ENCODE results near the gene JAML. TPM values are rescaled to one million over a fixed set of nuclear protein-coding genes. Genes with fewer than 3 reads are reported as not detected.

The JAML gene
- total and polyA plus RNA-seq, 2 of the 13 experiments (the other 11 are each of a cell fraction or from before 2014, with no cell fraction given): 2.0 to 3.3 TPM

- TF ChIP-seq ZNF484 (CRISPR knock-in tag; IDR thresholded peaks at IDR 0.05; ENCODE audit: borderline replicate concordance, low read depth): no peak
- TF ChIP-seq ZNF841 (CRISPR knock-in tag; IDR thresholded peaks at IDR 0.05; ENCODE audit: borderline replicate concordance): no peak
- TF ChIP-seq TBP (CRISPR knock-in tag; IDR thresholded peaks at IDR 0.05): peak; percentile 39; the same call in 1 of the 2 replicates
- peak; percentile 75; the same call in 1 of the 2 replicates for TF ChIP-seq MIER3 (CRISPR knock-in tag; IDR thresholded peaks at IDR 0.05; ENCODE audit: borderline replicate concordance)
- no peak for TF ChIP-seq NR1H2 (CRISPR knock-in tag; IDR thresholded peaks at IDR 0.05; ENCODE audit: borderline replicate concordance, low read depth)
- no peak for TF ChIP-seq PTBP1 (IDR thresholded peaks at IDR 0.05; ENCODE audit: low read depth, low read length, poor library complexity, severe bottlenecking)
- TF ChIP-seq, protein P1, sequence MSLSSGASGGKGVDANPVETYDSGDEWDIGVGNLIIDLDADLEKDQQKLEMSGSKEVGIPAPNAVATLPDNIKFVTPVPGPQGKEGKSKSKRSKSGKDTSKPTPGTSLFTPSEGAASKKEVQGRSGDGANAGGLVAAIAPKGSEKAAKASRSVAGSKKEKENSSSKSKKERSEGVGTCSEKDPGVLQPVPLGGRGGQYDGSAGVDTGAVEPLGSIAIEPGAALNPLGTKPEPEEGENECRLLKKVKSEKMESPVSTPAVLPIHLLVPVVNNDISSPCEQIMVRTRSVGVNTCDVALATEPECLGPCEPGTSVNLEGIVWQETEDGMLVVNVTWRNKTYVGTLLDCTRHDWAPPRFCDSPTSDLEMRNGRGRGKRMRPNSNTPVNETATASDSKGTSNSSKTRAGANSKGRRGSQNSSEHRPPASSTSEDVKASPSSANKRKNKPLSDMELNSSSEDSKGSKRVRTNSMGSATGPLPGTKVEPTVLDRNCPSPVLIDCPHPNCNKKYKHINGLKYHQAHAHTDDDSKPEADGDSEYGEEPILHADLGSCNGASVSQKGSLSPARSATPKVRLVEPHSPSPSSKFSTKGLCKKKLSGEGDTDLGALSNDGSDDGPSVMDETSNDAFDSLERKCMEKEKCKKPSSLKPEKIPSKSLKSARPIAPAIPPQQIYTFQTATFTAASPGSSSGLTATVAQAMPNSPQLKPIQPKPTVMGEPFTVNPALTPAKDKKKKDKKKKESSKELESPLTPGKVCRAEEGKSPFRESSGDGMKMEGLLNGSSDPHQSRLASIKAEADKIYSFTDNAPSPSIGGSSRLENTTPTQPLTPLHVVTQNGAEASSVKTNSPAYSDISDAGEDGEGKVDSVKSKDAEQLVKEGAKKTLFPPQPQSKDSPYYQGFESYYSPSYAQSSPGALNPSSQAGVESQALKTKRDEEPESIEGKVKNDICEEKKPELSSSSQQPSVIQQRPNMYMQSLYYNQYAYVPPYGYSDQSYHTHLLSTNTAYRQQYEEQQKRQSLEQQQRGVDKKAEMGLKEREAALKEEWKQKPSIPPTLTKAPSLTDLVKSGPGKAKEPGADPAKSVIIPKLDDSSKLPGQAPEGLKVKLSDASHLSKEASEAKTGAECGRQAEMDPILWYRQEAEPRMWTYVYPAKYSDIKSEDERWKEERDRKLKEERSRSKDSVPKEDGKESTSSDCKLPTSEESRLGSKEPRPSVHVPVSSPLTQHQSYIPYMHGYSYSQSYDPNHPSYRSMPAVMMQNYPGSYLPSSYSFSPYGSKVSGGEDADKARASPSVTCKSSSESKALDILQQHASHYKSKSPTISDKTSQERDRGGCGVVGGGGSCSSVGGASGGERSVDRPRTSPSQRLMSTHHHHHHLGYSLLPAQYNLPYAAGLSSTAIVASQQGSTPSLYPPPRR (CRISPR knock-in tag; IDR thresholded peaks at IDR 0.05; ENCODE audit: borderline replicate concordance): peak; percentile 85; the same call in 1 of the 2 replicates
- TF ChIP-seq DNMT1 (CRISPR knock-in tag; IDR thresholded peaks at IDR 0.05): no peak
- peak; percentile 63; the same call in 1 of the 2 replicates for TF ChIP-seq ZNF230 (CRISPR knock-in tag; IDR thresholded peaks at IDR 0.05)
- TF ChIP-seq, protein P2, sequence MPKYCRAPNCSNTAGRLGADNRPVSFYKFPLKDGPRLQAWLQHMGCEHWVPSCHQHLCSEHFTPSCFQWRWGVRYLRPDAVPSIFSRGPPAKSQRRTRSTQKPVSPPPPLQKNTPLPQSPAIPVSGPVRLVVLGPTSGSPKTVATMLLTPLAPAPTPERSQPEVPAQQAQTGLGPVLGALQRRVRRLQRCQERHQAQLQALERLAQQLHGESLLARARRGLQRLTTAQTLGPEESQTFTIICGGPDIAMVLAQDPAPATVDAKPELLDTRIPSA (CRISPR knock-in tag; IDR thresholded peaks at IDR 0.05; ENCODE audit: borderline replicate concordance): no peak
- no peak for TF ChIP-seq CCAR2 (optimal IDR thresholded peaks at IDR 0.05; ENCODE audit: low read depth, low read length)
- TF ChIP-seq, protein P3, sequence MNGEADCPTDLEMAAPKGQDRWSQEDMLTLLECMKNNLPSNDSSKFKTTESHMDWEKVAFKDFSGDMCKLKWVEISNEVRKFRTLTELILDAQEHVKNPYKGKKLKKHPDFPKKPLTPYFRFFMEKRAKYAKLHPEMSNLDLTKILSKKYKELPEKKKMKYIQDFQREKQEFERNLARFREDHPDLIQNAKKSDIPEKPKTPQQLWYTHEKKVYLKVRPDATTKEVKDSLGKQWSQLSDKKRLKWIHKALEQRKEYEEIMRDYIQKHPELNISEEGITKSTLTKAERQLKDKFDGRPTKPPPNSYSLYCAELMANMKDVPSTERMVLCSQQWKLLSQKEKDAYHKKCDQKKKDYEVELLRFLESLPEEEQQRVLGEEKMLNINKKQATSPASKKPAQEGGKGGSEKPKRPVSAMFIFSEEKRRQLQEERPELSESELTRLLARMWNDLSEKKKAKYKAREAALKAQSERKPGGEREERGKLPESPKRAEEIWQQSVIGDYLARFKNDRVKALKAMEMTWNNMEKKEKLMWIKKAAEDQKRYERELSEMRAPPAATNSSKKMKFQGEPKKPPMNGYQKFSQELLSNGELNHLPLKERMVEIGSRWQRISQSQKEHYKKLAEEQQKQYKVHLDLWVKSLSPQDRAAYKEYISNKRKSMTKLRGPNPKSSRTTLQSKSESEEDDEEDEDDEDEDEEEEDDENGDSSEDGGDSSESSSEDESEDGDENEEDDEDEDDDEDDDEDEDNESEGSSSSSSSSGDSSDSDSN (CRISPR knock-in tag; IDR thresholded peaks at IDR 0.05): peak; percentile 70
- TF ChIP-seq SP1 (IDR thresholded peaks at IDR 0.05): no peak
- no peak; the same call in 1 of the 2 replicates for TF ChIP-seq SP1 (CRISPR knock-in tag; IDR thresholded peaks at IDR 0.05)
- TF ChIP-seq ZNF549 (CRISPR knock-in tag; IDR thresholded peaks at IDR 0.05): no peak
- TF ChIP-seq ESRRA (CRISPR knock-in tag; IDR thresholded peaks at IDR 0.05; ENCODE audit: low read depth): no peak
- TF ChIP-seq, protein P4, sequence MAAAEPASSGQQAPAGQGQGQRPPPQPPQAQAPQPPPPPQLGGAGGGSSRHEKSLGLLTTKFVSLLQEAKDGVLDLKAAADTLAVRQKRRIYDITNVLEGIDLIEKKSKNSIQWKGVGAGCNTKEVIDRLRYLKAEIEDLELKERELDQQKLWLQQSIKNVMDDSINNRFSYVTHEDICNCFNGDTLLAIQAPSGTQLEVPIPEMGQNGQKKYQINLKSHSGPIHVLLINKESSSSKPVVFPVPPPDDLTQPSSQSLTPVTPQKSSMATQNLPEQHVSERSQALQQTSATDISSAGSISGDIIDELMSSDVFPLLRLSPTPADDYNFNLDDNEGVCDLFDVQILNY (CRISPR knock-in tag; conservative IDR thresholded peaks at IDR 0.05): no peak
- no peak for TF ChIP-seq TRIM22 (IDR thresholded peaks at IDR 0.05)
These were observed 29.8 kb downstream of the JAML start (continued) for GRCh38 chr11:118194835-118195627.
